NCI-H2196 treated with DMSO at 0.1 percent for 48 hours (cell line): ENCODE data around the gene VPS9D1.

Experiments
- DNase-seq: peaks from one replicate; lab custom pipeline; 2025; ENCODE audit not compliant: unreplicated experiment; lab: John Stamatoyannopoulos, UW

Gene VPS9D1, protein sequence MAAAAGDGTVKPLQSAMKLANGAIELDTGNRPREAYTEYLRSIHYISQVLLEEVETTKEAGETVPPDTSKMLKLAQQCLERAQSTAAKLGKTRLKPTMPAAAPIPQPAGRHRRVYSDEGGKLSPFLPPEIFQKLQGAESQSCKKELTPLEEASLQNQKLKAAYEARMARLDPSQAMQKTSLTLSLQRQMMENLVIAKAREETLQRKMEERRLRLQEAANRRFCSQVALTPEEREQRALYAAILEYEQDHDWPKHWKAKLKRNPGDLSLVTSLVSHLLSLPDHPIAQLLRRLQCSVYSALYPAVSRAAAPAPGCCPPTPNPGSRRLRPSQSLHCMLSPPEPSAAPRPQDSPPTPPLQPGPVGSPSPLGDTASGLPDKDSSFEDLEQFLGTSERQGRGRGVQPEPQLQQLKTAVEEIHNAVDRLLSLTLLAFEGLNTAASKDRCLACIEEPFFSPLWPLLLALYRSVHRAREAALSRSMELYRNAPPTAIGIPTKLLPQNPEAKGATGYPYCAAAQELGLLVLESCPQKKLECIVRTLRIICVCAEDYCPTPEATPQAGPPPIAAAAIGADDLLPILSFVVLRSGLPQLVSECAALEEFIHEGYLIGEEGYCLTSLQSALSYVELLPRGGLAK

DNA sequence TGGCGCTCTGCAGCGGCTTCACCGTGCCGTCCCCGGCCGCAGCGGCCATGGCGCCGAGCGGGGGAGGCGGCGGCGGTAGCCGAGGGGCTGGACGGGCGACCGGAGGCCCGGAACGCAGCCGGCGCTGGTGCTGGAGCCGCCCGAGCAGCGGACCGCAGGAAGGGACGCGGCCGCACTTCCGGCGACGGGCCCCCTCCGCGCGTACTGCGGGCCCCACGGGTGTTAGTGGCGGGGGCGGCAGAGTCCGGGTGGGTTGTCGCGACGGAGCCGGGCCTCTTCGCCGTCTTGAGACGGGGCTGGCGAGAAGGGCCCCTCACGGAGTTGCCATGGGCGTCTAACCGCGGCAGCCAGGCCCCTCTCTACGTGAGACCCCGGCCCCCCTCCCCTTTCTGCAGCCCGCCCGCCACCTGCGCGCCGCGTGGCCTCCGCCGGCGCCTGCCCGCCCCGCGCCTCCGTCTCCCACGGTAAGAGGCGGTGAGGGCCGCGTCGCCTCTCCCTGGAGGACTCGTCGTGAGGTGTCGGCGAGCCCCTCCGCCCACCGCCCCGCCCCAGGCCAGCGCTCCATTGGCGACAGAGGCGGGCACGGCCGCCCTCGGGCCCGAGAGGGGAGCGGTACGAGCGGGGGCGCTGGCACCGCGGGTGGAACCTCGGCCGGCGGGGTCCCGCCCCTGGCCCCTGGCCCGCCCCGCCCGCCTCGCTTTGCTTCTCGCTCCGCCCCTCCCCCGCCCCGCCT lies at the start of gene VPS9D1, which contains the start of gene ZNF276:
VPS9D1 (minus strand) TSS at position 86 of the 733 bp plus-strand sequence; CDS start at position 49, 37 bp downstream.
ZNF276 (plus strand) TSS at position 725 of the 733 bp plus-strand sequence. CDS start 104 bp downstream, outside the sequence.
- DNase-seq = peak; percentile 23

DNA sequence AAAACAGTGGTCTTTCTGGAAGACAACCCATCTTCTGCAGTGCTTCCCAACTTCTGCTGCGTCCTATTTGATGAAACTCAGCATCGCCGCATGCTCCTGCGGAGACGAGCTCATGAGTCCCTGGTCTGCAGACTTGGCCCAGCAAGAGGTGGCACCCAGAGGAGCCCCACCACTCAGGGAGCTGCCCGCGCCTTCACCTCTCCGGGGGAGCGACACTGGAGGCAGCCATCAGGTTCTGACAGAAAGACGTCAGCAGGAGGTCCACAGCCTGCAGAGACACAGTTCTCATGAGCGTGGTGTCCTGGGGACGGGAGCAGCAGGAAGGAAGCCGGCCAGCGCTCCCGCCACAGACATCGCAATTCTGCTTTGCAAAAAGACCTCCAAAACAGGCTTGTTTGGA lies 49.7 kb upstream of the VPS9D1 start:
- DNase-seq = no peak

DNA sequence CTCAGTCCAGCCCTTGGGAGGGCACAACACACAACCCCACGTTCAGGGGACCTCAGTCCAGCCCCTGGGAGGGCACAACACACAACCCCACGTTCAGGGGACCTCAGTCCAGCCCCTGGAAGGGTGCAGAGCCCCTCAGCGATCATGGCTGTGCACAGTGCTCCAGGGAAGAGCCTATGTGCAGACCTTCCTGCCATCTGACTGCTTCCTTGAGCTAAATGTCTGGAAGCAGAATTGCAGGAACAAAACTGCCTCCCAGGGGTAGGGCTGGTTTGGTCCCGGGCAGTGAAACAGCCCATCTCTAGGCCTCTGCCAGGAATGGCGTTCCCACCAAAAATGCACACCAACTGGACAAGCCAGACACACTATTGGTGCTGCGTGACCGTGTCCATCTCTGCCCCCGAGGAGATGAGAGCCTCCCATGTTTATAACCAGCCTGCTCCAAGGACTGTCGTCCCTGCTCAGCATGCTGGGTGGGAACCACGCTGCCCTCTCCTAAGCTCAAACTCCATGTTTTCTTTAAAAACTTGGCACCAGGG lies 44.7 kb upstream of the VPS9D1 start:
- DNase-seq = no peak

DNA sequence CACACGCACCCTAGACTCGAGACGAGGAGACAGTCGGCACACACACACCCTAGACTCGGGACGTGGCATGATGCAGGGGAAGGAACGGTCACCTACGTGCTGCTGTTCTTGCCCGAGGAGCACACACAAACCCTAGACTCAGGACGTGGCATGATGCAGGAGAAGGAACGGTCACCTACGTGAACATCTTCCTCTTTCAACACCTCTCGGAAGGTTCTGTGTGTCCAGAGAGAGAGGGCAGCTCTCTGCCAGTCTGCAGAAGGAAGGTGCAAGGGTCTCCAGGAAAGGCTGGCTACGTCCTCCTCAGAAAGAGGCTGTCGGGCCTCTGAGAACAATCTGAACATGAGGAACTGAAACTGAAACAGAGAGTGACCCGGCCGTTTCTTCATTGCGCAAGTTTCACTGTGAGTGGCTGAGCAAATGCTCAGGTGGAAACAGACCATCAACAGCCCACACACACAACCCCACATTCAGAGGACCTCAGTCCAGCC lies 44.1 kb upstream of the VPS9D1 start:
- no peak for DNase-seq

DNA sequence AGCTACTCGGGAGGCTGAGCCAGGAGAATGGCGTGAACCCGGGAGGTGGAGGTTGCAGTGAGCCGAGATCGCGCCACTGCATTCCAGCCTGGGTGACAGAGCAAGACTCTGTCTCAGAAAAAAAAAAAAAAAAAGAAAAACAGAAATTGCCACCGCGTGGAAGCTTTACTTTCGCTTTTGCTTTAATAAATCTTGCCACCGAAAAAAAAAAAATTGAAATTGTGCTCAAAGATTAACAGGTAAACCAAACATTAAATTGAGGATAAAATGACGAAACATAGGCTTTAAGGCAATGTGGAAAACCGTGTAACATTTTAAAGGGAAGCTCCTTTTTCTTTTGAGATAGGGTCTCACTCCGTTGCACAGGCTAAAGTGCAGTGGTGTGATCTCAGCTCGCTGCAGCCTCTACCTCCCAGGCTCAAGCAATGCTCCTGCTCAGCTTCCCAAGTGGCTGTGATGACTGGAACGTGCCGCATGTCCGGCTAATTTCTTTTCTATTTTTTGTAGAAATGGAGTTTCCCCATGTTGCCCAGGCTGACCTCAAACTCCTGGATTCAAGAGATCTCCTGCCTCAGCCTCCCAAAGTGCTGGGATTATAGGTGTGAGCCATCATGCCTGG lies 40.7 kb upstream of the VPS9D1 start:
- no peak for DNase-seq

DNA sequence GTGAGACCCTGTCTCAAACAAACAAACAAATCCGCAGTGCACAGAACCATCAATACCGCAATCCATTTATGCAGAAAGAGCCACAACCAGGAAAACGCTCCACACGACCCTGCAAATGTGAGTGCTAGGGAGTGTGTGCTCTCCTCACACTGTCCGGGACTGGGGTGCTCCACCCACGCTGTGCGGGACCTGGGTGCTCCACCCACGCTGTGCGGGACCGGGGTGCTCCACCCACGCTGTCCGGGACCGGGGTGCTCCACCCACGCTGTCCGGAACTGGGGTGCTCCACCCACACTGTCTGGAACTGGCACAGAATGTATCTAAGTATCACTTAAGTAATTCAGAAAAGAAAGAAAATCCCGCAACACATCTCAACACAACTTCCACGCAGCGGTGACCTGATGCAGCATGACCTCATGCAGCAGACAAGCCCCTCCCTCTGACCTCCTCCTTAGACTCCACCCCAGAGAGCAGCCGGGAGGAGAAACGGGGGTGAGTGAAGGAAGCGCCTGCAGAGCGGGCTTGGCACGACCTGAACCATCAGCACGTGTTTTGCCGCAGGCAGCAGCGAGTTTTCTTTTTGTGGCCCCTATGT lies 39.1 kb upstream of the VPS9D1 start:
- no peak for DNase-seq

DNA sequence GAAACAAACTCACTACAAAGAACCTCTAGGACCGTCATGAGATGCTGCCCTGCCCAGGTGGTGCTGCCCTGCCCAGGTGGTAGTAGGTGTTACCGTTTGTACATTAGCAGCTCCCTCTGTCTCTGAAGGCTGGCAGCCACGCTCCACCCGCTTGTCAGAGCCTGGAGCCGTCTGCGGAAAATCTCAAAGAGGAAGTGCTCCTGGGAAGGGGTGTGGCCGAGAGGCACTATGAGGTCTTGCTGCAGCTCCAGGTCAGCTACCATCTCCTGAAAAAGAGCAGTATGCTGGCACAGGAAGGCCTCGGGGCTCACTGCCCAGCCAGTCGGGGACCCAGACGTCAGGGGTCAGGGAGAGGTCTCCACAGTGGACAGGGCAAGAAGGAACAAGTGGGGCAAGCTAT lies 28.9 kb upstream of the VPS9D1 start:
- no peak for DNase-seq

DNA sequence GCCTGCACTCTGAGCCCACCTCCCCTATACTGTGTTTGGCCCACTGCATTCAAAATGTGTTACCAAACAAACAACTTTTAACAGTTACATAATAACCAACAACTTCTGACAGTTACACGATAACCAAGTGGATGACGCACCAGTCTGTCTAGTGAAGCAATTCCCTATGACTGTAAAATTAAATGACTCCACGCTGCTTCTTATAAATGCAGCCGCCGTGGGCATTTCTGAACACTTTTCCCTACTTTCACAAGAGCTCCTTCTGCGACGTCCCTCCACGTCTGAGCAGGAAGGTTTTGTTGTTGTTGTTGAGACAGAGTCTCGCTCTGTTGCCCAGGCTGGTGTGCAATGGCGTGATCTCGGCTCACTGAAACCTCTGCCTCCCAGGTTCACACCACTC lies 28.2 kb upstream of the VPS9D1 start:
- DNase-seq = no peak

DNA sequence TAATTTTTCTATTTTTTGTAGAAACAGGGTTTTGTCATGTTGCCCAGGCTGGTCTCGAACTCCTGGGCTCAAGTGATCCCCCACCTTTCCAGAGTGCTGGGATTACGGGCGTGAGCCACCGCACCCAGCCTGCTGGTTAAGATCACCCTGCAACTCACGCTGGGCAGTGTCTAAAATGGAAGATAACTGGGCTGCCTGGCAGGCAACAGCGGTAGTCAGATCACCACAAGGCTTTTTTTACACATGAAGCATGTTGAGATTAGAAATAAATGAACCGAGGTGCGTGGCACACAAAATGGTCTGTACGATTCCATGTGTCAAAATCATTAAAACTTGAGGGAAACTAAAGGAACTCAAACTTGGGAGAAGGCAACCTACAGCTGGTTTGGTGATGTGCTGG lies 27.4 kb upstream of the VPS9D1 start:
- DNase-seq = no peak

DNA sequence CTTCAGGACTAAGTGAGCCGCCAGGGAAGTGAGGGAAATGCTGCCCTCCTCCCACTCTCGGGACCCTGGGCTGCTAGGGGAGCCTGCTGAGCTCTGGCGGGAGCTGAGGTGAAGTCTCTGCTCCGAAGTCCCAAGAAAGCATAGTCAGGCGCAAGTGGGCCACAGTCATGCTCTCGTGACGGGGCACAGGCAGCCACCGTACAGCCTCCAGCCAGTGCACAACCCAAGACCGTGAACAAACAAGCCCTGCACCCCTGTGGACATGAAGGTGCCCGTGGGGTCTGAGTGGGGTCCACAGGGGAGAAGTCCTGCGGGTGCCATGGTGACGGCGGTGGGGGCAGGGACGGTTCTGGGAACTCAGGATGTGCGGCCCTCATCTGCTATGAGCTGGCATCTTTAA lies 25.3 kb upstream of the VPS9D1 start:
- DNase-seq = no peak

DNA sequence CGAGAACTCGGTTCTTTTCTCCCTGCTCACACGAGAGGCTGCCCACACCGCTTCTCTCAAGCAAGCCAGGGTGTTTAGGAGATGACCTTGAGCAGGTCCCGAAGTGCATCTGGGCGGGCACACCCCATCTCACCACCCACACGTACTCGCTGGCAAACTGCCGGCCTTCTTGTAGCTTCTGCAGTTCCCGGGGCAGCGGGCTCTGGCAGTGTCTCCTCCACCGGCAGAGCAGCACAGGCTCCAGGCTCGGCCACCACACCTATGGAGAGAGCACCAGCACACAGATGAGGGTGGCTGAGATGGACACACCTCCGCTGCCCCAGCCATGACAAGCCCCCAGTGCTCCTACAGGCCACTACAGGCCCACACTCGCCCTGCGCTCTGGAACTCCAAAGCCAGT lies 24.1 kb upstream of the VPS9D1 start:
- no peak for DNase-seq

DNA sequence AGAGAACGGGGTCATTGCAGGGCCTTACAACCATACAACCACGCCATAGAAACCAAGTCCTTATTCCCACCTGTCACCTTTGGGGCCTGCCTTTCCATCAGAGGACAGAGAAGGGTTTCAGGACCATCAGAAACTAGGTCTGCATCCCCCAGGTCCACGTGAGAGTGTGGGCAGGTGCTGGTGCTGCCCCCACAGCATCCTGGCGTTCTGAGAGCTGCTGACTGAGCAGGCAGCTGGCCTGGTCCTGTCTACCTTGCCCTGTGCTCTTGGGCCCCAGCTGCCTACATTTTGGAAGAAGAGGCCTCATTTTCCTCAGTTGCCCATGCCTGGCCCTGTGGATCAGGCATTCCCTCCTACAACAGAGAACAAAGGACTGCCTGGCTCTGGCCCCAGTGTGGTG lies 22.2 kb upstream of the VPS9D1 start:
- no peak for DNase-seq

DNA sequence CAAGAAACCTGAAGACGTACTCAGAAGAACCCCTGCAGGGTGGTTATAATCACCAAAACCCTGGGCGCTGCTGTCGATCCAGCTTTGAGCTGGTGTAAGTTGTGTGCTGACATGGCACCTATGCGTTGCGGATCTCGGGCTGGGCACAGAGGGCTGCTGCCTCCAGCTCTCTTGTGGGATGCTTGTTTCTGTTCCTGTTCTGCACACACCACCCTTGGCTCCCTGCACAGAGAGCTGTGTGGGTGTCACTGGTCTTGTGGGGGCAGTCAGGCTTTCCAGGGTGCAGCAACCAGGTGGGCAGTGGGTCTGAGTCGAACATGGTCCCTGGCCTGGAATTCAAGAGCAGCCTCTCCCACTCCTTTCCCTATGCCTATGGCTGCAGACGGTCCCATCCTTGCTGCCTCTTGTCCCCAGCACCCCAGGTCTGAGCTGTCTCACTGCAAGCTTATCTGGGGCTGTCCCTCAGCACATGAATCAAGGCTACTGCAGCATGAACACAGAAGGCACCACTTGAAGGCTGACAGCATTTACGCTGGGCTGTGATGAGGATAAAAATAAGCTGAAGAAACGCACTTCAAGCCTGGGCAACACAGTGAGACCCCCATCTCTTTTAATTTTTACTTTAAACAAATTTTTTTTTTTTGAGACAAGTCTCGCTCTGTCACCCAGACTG lies 20.8 kb upstream of the VPS9D1 start:
- DNase-seq = no peak

DNA sequence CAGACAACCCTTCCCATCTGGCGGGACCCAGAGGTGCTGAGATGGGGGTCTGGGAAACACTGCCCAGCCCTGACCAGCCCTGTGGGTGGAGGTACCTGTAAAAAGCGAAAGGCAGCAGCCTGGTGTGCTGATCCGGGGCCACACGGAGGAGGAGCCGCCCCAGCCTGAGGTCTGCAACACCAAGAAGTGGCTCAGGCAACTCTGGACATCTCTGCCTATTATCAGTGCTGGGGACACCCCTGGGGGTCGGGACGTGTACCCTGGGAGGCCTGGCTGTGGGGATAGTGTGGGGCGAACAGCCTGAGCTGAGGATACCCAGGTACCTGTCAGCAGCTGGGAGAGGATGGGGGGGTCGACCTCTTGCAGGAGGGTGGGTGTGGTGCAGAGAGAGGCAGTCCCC lies 18.7 kb upstream of the VPS9D1 start:
- no peak for DNase-seq

DNA sequence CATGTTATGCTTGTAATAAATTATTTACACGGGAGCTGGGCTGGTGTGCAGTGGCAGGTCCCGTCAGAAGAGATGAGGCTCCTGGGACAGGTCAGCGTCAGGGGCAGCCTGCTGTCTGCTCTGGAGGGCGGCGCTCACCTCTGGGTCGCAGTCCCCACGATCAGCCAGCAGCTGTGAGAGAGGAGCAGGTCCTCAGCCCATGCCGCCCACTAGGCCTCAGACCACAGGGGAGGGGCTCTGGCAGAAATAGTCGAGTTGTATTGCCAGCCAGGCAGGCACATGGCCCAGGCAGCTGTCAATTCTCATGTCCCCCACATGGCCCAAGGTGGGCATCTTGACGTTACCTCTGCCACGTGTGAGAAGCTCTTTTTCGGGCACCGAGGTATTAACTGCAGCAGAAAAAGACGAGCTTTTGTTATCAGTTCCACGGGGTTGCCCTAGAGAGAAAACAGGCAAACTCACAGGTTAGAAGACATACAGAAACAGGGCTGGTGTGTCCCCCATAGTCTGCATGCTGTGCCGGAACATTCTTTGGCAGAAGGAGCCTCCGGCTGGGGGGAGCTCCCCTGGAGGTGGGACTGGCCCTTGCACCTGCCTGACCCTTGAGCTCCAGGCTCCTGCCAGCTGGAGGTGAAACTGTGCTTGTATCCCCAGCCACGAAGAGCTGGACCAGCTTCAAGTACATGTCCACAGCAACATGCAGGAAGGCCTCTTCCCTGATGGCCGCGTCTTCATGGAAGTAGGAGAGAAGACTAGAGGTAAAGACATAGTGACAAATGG lies 18.0 kb upstream of the VPS9D1 start:
- DNase-seq = no peak

DNA sequence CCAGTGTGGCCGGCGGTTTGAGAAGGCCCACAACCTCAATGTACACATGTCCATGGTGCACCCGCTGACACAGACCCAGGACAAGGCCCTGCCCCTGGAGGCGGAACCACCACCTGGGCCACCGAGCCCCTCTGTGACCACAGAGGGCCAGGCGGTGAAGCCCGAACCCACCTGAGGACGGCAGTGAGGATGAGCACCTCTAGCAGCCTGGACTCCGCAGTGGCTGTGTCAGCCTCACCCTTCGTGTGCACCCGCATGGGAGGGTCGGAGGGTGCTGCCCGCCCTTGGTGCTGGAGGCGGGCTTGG lies 17.3 kb upstream of the VPS9D1 start:
- no peak for DNase-seq

DNA sequence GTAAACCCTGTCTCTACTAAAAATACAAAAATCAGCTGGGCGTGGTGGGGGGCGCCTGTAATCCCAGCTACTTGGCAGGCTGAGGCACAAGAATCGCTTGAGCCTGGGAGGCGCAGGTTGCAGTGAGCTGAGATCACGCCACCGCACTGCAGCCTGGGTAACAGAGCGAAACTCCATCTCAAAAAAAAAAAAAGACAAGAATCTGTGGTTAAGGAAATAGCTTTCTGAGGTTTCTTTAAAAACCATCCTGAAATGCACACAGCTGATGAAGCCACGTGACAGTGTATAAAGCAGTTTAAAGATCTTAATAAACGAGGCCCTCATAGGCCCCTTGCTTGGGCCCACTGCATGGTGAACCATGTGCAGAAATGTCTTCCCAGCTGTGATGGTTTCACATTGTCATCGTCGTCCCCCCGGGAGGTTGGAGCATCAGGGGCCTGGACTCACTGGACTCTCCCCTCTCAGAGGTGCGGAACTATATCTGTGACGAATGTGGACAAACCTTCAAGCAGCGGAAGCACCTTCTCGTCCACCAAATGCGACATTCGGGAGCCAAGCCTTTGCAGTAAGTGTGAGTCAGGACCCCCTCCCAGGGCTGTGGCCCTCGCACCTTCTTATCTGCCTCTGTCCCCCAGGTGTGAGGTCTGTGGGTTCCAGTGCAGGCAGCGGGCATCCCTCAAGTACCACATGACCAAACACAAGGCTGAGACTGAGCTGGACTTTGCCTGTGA lies 16.8 kb upstream of the VPS9D1 start:
- DNase-seq = no peak

DNA sequence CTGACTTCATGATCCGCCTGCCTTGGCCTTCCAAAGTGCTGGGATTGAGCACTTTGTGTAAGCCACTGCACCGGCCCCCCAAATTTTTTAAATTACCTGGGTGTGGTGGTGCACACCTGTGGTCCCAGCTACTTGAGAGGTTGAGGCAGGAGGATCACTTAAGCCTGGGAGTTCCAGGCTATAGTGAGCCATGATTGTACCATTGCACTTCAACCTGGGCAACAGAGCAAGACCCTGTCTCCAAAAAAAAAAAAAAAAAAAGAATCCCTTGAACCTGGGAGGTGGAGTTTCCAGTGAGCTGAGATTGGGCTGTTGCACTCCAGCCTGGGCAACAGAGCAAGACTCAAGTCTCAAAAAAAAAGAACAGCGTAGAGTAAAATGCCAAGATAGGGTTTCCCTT lies 15.9 kb upstream of the VPS9D1 start:
- DNase-seq = no peak

DNA sequence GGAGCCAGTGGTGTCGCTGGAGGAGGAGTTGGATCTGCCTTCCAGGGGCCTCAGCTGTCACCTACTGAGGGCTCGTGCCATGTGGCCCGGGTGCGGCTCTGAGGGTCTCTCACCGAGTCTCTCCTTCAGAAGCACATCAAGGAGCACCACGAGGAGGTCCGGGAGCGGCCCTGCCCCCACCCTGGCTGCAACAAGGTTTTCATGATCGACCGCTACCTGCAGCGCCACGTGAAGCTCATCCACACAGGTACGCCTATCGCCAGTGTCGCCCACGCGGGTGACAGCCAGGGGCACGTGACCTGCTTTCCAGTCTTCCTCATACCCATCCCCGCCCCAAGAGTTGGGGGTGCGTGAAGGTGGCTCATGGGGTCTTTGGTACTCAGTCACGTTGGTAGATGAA lies 13.1 kb upstream of the VPS9D1 start:
- no peak for DNase-seq
